T-cell (primary cell): ENCODE results near the gene XAGE1B. TPM values are rescaled to one million over a fixed set of nuclear protein-coding genes. Genes with fewer than 3 reads are reported as not detected.

Source experiments
- total RNA-seq, 35 experiments: library from RNA in 6 of 35; stranded (reverse) in 6 of 35; fragments of 120-200 nt in 1 of 35; gene quantifications; one replicate each; pipeline versions ENCODE4 v1.2.1 to v1.2.4 and lab custom pipeline; 2013 to 2026

XAGE1B gene
- total RNA-seq, 5 donors from 2014 or later (not counting 1 experiment from before 2014, with no cell fraction given), result not detected

Other genes starting within 250 kb of the XAGE1B start
- gene XAGE2, start 148.0 kb downstream of the XAGE1B start, total RNA-seq, result not detected
- gene XAGE1A, start 21.3 kb downstream of the XAGE1B start, total RNA-seq, result not detected
- gene SSX7, start 137.8 kb upstream of the XAGE1B start, total RNA-seq, result not detected
- gene SSX2, start 190.1 kb upstream of the XAGE1B start, total RNA-seq, result not detected
- not detected for gene SSX2B, start 234.2 kb upstream of the XAGE1B start, total RNA-seq